GM23338 (cell line): ENCODE measurements around the gene TMEM143.

Experiments used
- CREB1 ChIP-seq: fragments of 250-450 bp; sonication (Bioruptor Pico); IDR thresholded peaks from 2 replicates; pipeline ENCODE4 v1.5.0; 2020; ENCODE audit warnings: low read depth, mild to moderate bottlenecking, moderate library complexity
- CTCF ChIP-seq, 2 experiments: fragments of 200-600 bp in 1 of 2; sonication (generic) in 1 of 2; conservative IDR thresholded peaks; 2 replicates each; pipeline versions ENCODE4 v1.5.1 to v1.6.1; 2016 to 2017; ENCODE audit warnings: antibody characterized with exemption in 2 of 2, low read depth in 2 of 2, mild to moderate bottlenecking in 2 of 2, moderate library complexity in 1 of 2
- ETS1 ChIP-seq: IDR thresholded peaks from 2 replicates; pipeline ENCODE4 v1.6.1; 2016; ENCODE audit warnings: antibody characterized with exemption
- EZH2 ChIP-seq: fragments of 200-600 bp; sonication (generic); IDR thresholded peaks from one replicate; pipeline ENCODE4 v1.8.0; 2017; ENCODE audit warnings: antibody characterized with exemption, mild to moderate bottlenecking, low read depth; ENCODE audit not compliant: unreplicated experiment
- NANOG ChIP-seq: IDR thresholded peaks from 2 replicates; pipeline ENCODE4 v1.6.1; 2016; ENCODE audit warnings: antibody characterized with exemption, borderline replicate concordance
- POLR2AphosphoS5 ChIP-seq: IDR thresholded peaks from 2 replicates; pipeline ENCODE4 v1.6.1; 2016; ENCODE audit warnings: antibody characterized with exemption, low read depth
- REST ChIP-seq: IDR thresholded peaks from one replicate; pipeline ENCODE4 v1.6.1; 2018; ENCODE audit warnings: antibody characterized with exemption; ENCODE audit not compliant: unreplicated experiment
- STAT1 ChIP-seq: IDR thresholded peaks from one replicate; pipeline ENCODE4 v1.6.1; 2016; ENCODE audit warnings: antibody characterized with exemption; ENCODE audit not compliant: unreplicated experiment

GRCh38 chr19:48393559-48394330, 30.0 kb upstream of the TMEM143 start, which contains the start of gene GRIN2D:
- TF ChIP-seq CTCF (conservative IDR thresholded peaks at IDR 0.05; ENCODE audit: low read depth in 2 of 2) = peak; percentile 34 to 48; a peak in 3 of 4 replicates
- TF ChIP-seq EZH2 = no peak
- no peak for TF ChIP-seq ETS1
- no peak for TF ChIP-seq STAT1
- TF ChIP-seq POLR2AphosphoS5 = no peak
- TF ChIP-seq REST = no peak
- TF ChIP-seq CREB1 (CRISPR knock-in tag) = no peak
- TF ChIP-seq NANOG = no peak
